WTC11 (cell line): Measurements from ENCODE around the gene FOXP1.

Experiments used
- ELF4 ChIP-seq: sonication (generic); formaldehyde crosslinking; IDR thresholded peaks from 2 replicates; pipeline ENCODE4 v1.8.1; 2022; ENCODE audit warnings: low read depth, mild to moderate bottlenecking, moderate library complexity, missing genetic modification reagents
- OVOL2 ChIP-seq: fragments of 250-450 bp; sonication (Bioruptor Pico); IDR thresholded peaks from 2 replicates; pipeline ENCODE4 v1.9.0; 2021; ENCODE audit warnings: mild to moderate bottlenecking, borderline replicate concordance
- SP1 ChIP-seq: sonication (generic); formaldehyde crosslinking; conservative IDR thresholded peaks from 2 replicates; pipeline ENCODE4 v1.8.1; 2022; ENCODE audit warnings: missing genetic modification reagents
- TCF7 ChIP-seq: sonication (generic); formaldehyde crosslinking; IDR thresholded peaks from 2 replicates; pipeline ENCODE4 v1.8.0; 2022; ENCODE audit warnings: mild to moderate bottlenecking, low read depth, missing genetic modification reagents, moderate library complexity
- ZBTB21 ChIP-seq: sonication (generic); formaldehyde crosslinking; IDR thresholded peaks from 2 replicates; pipeline ENCODE4 v1.8.1; 2023; ENCODE audit warnings: mild to moderate bottlenecking, missing genetic modification reagents, borderline replicate concordance
- ZNF138 ChIP-seq: sonication (generic); formaldehyde crosslinking; conservative IDR thresholded peaks from 2 replicates; pipeline ENCODE4 v1.8.1; 2022; ENCODE audit warnings: mild to moderate bottlenecking, moderate library complexity, missing genetic modification reagents
- ZNF232 ChIP-seq: sonication (generic); formaldehyde crosslinking; IDR thresholded peaks from 2 replicates; pipeline ENCODE4 v1.8.0; 2022; ENCODE audit warnings: mild to moderate bottlenecking, missing genetic modification reagents
- TF ChIP-seq, protein P1 (sequence below): fragments of 200-600 bp; IDR thresholded peaks from 2 replicates; pipeline ENCODE4 v1.8.0; 2022; ENCODE audit warnings: antibody characterized with exemption
- TF ChIP-seq, protein P2 (sequence below): sonication (generic); formaldehyde crosslinking; IDR thresholded peaks from 2 replicates; pipeline ENCODE4 v1.8.0; 2022; ENCODE audit warnings: mild to moderate bottlenecking, missing genetic modification reagents
- TF ChIP-seq, protein P3 (sequence below): sonication (generic); formaldehyde crosslinking; IDR thresholded peaks from 2 replicates; pipeline ENCODE4 v1.8.1; 2023; ENCODE audit warnings: mild to moderate bottlenecking, missing genetic modification reagents, moderate library complexity
- TF ChIP-seq, protein P4 (sequence below): sonication (generic); formaldehyde crosslinking; conservative IDR thresholded peaks from 2 replicates; pipeline ENCODE4 v1.8.1; 2022; ENCODE audit warnings: mild to moderate bottlenecking, missing genetic modification reagents

DNA sequence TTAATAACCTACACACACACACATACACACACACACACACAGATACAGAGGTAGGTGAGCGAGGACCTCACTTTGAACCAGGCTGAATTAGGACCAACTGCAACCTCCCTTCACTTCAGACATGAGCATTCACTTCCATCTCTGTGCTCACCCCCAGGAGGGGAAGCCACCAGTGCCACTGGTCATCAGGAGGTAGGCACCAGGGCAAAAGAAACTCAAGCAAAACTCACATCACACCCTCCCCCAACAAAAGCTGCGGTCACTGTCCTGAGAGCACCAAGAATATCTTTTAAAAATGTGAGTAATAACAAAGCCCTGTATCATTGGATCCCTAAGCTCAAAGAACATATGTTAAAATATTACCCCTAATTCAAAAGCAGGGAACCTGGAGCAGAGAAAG lies 8.1 kb downstream of the FOXP1 start:
- TF ChIP-seq ZBTB21 (CRISPR knock-in tag) (no peak), ZNF138 (no peak), OVOL2 (no peak), TCF7 (no peak), ZNF232 (CRISPR knock-in tag) (no peak), ELF4 (CRISPR knock-in tag) (no peak), SP1 (CRISPR knock-in tag) (no peak)
- TF ChIP-seq, protein P1, sequence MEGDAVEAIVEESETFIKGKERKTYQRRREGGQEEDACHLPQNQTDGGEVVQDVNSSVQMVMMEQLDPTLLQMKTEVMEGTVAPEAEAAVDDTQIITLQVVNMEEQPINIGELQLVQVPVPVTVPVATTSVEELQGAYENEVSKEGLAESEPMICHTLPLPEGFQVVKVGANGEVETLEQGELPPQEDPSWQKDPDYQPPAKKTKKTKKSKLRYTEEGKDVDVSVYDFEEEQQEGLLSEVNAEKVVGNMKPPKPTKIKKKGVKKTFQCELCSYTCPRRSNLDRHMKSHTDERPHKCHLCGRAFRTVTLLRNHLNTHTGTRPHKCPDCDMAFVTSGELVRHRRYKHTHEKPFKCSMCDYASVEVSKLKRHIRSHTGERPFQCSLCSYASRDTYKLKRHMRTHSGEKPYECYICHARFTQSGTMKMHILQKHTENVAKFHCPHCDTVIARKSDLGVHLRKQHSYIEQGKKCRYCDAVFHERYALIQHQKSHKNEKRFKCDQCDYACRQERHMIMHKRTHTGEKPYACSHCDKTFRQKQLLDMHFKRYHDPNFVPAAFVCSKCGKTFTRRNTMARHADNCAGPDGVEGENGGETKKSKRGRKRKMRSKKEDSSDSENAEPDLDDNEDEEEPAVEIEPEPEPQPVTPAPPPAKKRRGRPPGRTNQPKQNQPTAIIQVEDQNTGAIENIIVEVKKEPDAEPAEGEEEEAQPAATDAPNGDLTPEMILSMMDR, result no peak
- TF ChIP-seq, protein P2, sequence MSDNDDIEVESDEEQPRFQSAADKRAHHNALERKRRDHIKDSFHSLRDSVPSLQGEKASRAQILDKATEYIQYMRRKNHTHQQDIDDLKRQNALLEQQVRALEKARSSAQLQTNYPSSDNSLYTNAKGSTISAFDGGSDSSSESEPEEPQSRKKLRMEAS (CRISPR knock-in tag), result no peak
- TF ChIP-seq, protein P3, sequence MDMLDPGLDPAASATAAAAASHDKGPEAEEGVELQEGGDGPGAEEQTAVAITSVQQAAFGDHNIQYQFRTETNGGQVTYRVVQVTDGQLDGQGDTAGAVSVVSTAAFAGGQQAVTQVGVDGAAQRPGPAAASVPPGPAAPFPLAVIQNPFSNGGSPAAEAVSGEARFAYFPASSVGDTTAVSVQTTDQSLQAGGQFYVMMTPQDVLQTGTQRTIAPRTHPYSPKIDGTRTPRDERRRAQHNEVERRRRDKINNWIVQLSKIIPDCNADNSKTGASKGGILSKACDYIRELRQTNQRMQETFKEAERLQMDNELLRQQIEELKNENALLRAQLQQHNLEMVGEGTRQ (CRISPR knock-in tag), result no peak
- TF ChIP-seq, protein P4, sequence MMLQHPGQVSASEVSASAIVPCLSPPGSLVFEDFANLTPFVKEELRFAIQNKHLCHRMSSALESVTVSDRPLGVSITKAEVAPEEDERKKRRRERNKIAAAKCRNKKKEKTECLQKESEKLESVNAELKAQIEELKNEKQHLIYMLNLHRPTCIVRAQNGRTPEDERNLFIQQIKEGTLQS, result no peak
